SKM-1 treated with dmso at 0.1 percent for 144 hours (cell line): ENCODE data around the gene SCGB1A1.
"Not testable (repeated sequence)": the region's sequence is repeated elsewhere in the genome, so short reads cannot be mapped to it uniquely, and the experiment has no call there.

Experiments
- DNase-seq: peaks from one replicate; lab custom pipeline; 2025; ENCODE audit not compliant: unreplicated experiment; lab: John Stamatoyannopoulos, UW

The SCGB1A1 gene

DNA sequence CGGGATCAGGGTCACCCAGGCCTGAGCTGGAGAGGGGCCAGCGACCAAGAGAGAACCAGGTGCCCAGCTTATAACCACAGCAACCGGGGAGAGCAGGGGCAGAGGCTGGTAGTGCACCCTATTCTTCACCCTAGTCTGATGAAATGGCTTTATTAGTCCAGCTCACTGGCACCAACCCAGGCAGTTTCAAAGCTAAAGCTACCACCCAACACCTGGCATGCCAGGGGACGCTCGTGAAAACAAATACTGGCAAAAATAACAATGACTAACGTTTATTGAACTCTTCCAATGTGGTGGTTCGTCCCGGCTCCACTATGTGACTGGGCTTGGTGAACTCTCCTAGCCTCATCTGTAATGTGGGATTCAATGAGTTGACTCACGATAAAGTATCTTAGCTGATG, 30.6 kb downstream of the SCGB1A1 start:
- DNase-seq, result no peak

DNA sequence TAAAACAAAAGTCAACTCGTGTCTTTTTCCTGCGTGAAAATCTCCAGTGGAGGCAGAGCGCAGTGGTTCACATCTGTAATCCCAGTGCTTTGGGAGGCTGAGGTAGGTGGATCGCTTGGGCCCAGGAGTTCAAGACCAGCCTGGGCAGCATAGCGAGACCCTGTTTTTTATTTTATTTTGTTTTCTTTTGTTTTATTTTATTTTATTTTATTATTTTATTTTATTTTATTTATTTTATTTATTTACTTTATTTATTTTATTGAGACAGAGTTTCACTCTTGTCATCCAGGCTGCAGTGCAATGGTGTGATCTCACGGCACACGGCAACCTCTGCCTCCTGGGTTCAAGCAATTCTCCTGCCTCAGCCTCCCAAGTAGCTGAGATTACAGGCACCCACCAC, 31.1 kb downstream of the SCGB1A1 start:
- DNase-seq, result not testable (repeated sequence)

DNA sequence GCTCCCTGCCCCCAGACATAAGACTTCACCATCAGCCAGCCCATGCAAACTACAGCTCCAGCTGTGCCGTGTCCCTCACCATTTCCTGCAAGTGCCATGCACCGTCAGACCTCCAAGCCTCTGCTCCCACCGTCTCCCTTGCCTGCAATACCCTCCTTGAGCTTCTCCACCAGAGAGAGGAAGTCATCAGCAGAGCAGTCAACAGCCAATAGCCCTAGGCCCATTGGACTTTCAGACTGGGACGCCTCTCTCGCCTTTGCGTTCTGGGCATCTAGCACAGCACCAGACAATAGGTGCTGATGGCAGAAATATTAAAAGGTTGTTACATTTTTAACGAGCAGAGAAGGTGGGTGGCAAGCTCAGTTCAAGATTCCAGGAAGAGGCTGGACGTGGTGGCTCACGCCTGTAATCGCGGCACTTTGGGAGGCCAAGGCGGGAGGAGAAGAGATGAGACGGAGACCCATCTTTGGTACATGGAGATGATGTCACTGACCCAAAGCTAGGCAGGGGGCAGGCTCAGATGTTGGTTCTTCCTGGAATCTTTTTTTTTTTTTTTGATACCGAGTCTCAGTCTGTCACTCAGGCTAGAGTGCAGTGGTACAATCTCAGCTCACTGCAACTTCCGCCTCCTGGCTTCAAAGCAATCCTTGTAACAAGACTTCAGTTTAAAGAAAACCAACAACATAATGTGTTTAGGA, 31.9 kb downstream of the SCGB1A1 start:
- no peak for DNase-seq

GRCh38 chr11:62451241-62451621, 32.4 kb downstream of the SCGB1A1 start:
- no peak for DNase-seq

DNA sequence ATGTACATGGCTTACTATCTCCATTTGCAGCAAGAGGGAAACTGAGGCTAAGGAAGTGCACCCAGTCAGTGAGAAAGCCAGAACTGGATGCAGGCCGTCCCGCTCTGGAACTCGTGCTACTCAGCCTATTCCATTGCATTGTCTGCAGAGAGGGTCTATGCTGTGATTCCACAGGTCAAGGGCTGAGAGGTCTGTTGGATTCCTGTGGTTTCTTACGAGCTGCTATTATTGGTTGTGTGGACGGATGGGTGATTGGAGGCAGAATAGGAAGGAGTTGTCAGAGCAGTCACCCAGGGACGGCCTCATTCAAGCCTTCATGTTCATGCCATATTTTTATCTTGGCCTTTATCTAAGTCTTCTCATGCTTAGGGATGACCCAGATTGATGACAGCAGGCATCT, 33.4 kb downstream of the SCGB1A1 start:
- no peak for DNase-seq

DNA sequence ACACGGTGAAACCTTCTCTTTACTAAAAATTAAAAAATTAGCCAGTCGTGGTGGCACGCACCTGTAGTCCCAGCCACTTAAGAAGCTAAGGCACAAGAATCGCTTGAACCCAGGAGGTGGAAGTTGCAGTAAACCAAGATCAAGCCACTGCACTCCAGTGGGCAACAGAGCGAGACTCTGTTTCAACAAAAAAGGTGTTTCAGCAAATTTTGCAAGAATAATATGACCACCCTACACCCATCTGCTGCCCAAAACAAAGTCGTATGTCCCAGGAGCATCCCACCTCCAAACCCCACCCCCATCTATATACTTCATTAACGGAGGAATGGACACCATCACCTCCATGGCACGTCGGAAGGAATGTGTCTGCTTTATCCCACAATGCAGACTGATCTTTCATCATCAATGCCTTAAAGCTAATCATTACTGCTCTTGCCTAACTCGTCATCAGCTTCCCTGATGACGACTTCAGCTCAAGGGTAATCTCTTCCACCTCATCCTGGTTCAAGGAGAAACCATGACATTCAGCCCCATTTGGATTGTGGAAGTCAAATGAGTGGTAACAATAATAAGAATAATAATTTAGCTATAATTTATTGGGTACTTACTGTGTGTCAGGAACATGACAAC, 34.1 kb downstream of the SCGB1A1 start:
- DNase-seq, result no peak

DNA sequence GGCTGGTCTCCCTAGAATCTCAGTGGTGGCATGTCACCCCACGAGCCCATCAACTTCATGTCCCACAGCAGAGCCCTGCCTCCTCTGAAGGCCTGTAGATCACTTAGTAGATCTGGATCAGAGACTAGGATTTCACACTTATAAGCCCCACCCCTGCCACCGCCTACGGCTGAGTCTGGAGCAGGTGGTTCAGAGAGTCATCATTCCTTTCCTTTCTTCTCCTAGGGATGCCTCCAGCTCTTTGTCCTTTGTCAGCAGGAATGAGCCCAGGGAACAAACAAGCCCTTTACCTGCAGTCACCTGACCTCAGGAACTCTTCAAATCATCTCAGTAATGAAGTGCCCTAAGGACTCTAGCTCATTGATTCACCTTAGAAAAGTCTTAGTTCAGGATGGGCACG, 37.8 kb downstream of the SCGB1A1 start:
- DNase-seq, result no peak

- DNase-seq, result no peak
Observed at GRCh38 chr11:62457478-62457877, 38.6 kb downstream of the SCGB1A1 start.

GRCh38 chr11:62458212-62459002, 39.6 kb downstream of the SCGB1A1 start:
- DNase-seq, result no peak

DNA sequence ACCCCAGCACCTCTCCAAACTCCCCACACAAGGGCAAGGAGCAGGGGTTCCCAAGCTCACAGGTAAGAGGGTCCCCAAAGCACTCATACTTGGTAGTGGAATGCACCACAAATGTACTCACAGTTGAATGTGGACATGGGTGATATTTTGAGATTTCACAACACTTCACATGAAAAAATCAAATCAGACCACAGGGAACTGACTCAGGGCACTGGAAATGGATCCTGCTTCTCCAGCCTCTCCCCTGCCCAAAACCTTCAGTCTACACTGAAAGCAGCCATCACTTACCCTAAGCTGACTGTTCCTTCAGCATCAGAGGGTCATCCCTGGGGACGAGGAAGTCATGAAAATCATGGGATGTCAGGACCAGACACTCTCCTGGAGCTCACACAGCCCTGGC, 40.2 kb downstream of the SCGB1A1 start:
- no peak for DNase-seq

GRCh38 chr11:62461740-62462507, 43.1 kb downstream of the SCGB1A1 start:
- no peak for DNase-seq

GRCh38 chr11:62462508-62462892, 43.7 kb downstream of the SCGB1A1 start:
- DNase-seq, result no peak

- no peak for DNase-seq
Observed at GRCh38 chr11:62463121-62463542, 44.3 kb downstream of the SCGB1A1 start.

DNA sequence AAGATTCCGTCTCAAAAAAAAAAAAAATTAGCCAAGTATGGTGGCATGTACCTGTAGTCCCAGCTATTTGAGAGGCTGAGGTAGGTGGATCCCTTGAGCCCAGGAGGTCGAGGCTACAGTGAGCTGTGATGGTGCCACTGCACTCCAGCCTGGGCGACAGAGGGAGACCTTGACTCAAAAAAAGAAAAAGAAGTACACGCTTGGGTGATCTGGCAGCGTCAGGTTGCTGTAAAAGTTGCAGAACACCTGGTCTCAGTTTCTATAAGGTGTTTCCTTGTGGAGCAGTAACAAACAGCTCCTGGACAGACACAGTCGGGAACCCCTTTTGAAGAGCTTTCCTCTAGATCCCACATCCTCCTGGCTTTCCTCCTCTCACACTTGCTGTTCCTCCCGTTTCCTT, 45.8 kb downstream of the SCGB1A1 start:
- DNase-seq, result no peak

DNA sequence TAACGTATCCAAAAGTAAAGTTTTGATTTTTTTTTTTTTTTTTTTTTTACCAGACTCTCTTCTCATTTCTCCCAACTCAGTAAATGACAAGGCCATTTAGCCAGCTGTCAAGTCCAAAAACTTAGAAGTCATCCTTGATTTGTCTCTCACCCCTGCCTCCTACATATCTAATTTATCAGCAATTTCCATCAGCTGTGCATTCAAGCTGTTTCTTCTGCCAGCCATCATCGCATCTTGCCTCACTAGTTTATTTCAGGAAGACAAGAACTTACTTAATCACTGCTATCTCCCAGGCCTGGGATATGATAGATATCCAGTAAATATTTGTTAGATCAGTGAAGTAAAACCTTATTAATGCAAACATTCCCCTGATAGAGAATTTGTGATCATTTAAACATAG, 47.6 kb downstream of the SCGB1A1 start:
- DNase-seq, result no peak

GRCh38 chr11:62468577-62468976, 49.7 kb downstream of the SCGB1A1 start:
- no peak for DNase-seq

- DNase-seq, result no peak
Observed at GRCh38 chr11:62471603-62472002, 52.8 kb downstream of the SCGB1A1 start.

- DNase-seq, result no peak
Observed at GRCh38 chr11:62472063-62472884, 53.4 kb downstream of the SCGB1A1 start.
